GM19351 (cell line): Measurements from ENCODE around the gene EIF4G3.

Source experiments
- ATAC-seq: cut with Tn5 transposase; IDR thresholded peaks from one replicate; pipeline ENCODE4 v1.9.1; 2021; ENCODE audit warnings: mild to moderate bottlenecking, moderate library complexity; ENCODE audit not compliant: unreplicated experiment

EIF4G3 gene

GRCh38 chr1:20786253-20787028 lies 390.3 kb downstream of the EIF4G3 start:
- peak; percentile 73 for ATAC-seq

DNA sequence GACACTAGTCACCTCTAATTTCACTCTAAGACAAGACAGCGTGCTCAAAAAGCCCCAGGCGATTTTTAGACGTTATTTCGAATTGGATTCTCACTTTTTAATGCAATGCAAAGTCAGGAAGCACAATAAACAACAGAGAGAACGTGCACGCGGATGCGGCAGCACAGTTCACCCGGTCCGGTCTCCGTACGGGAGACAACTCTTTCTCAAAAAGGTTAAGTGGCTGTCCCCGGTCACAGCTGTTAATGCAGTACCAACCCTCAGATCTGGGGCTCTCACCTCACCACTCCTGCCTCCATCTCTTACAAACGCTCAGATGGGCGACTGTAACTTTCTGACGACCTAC lies 390.8 kb downstream of the EIF4G3 start:
- ATAC-seq, result peak; percentile 10

DNA sequence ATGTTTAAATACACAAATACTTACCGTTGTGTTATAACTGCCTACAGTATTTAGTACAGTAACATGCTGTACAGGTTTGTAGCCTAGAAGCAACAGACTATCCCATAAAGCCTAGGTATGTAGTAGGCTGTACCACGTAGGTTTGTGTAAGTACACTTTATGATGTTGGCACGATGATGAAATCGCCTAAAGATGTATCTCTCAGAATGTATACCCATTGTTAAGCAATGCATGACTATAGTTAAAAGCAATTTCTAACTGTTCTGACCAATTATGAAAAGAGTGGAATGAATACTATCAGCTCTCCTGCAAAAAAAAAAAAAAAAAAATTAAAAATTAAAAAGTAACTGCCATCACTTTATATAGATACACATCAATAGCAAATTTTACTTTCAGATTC lies 401.0 kb downstream of the EIF4G3 start:
- ATAC-seq, result no peak

DNA sequence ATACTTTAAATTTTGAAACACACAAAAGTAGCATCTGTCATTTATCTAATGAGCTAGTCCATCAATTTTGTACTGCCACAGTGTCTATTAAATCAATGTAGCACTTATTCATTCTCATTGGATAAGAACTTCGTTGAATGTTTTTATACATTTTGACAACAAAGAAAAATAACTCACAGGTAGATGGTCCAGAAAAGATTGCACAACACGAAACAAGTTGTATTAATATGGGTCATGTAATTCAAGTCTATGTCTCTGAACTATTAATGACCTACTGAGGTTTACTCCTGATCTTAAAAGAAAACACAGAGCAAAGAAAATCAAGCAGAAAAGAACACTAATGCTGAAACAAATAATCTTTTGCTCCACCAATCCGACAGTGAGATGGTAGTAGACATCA lies 404.9 kb downstream of the EIF4G3 start:
- ATAC-seq, result no peak

DNA sequence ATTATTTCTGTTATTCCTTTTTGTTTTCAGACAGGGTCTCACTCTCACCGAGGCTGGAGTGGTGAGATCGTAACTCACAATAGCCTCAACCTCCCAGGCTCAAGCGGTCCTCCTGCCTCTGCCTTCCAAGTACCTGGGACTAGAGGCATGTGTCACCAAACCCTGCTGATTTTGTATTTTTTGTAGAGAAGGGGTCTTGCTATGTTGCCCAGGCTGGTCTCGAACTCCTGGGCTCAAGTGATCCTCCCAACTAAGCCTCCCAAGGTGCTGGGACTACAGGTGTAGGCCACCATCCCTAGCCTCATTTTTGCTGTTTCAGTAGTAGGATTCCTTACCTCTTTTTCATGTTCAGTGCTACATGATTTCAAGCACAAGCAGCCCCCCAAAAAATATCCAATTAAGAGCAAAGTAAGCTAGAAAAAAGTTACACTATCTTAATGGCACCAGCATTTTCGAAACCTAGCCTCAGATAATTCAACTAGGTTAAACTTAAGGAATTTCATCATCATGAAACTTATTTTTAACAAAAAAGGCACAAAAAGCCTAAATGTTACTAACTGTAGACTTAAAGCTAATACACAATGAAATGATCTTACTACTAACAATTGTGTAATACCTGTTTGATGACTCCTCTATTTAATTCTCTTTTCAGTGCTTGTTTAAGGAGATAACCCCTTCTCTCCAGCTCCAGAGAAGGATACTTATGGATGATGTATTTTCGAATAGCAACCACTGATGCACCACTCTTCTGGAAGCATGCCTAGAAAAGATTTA lies 406.2 kb downstream of the EIF4G3 start:
- no peak for ATAC-seq

DNA sequence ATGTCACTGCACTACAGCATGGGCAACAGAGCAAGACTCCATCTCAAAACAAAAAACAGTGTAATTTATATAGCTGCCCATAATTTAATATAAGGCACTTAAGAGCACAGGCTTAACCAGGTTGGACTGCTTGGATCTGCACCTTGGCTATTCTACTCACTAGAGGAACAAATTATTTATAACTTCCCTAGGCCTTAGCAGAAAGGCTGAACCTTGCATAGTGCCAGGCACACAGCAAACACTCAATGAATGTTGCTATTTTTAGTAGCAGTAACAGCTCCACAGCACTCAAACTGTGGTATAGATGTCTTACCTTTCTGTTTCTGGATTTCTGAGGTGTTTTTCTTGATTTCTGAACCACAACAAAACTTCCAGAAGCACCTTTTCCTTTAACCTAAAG lies 409.4 kb downstream of the EIF4G3 start:
- ATAC-seq, result no peak

- ATAC-seq, result no peak
These were observed 413.3 kb downstream of the EIF4G3 start for GRCh38 chr1:20763417-20763816.

DNA sequence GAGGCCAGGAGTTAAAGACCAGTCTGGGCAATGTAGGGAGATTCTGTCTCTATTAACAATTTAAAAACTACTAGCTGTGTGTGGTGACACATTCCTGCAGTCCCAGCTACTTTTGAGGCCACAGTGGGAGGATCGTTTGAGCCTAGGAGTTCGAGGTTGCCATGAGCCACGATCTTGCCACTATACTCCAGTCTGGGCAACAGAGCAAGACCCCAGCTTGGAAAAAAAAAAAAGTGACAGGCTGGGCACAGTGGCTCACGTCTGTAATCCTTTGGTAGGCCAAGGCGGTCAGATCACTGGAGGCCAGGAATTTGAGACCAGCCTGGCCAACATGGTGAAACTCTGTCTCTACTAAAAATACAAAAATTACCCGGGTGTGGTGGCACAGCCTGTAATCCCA lies 416.4 kb downstream of the EIF4G3 start:
- no peak for ATAC-seq
